ENCODE results near the gene PEMT.

DNA sequence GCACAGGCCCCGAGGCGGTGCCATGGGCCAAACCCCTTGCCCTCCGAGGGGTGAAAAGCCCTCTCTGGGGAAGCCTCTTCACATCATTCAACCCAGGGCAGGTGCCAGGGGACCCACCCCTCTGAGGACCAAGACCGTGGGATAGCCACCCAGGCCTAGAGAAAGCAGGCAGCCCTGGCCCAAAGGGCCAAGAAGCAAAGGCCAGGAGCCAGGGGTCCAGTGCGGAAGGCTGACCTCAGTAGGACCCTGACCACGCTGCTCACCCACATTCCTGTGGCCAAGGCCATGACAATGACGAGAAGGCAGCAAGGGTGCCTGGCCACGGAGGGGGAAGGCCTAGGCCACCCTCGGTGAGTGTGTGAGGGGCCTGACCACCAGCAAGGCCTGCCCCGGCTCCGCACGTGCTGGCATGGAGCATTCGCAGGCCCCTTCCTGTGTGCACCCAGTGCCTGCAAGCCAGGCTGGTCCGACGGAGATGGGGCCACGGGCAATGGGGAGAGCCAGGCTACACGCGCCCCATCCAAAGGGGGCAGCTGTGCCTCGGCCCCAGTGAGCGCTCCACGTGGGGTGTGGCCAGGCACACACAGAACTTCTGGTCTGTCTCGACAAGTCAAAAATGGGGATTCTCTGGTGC, 70.8 kb downstream of the PEMT start:
- TF ChIP-seq, protein P1, sequence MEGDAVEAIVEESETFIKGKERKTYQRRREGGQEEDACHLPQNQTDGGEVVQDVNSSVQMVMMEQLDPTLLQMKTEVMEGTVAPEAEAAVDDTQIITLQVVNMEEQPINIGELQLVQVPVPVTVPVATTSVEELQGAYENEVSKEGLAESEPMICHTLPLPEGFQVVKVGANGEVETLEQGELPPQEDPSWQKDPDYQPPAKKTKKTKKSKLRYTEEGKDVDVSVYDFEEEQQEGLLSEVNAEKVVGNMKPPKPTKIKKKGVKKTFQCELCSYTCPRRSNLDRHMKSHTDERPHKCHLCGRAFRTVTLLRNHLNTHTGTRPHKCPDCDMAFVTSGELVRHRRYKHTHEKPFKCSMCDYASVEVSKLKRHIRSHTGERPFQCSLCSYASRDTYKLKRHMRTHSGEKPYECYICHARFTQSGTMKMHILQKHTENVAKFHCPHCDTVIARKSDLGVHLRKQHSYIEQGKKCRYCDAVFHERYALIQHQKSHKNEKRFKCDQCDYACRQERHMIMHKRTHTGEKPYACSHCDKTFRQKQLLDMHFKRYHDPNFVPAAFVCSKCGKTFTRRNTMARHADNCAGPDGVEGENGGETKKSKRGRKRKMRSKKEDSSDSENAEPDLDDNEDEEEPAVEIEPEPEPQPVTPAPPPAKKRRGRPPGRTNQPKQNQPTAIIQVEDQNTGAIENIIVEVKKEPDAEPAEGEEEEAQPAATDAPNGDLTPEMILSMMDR (IDR thresholded peaks at IDR 0.05; ENCODE audit: low read length): no peak
- TF ChIP-seq EZH2 (IDR thresholded peaks at IDR 0.05; ENCODE audit: borderline replicate concordance, low read length): no peak
